GM18861 (cell line): ENCODE measurements around the gene GLG1.
"Not testable (repeated sequence)": the region's sequence is repeated elsewhere in the genome, so short reads cannot be mapped to it uniquely, and the experiment has no call there.

Source experiments
- ATAC-seq: cut with Tn5 transposase; IDR thresholded peaks from one replicate; pipeline ENCODE4 v1.9.1; 2021; ENCODE audit not compliant: unreplicated experiment

Gene GLG1

DNA sequence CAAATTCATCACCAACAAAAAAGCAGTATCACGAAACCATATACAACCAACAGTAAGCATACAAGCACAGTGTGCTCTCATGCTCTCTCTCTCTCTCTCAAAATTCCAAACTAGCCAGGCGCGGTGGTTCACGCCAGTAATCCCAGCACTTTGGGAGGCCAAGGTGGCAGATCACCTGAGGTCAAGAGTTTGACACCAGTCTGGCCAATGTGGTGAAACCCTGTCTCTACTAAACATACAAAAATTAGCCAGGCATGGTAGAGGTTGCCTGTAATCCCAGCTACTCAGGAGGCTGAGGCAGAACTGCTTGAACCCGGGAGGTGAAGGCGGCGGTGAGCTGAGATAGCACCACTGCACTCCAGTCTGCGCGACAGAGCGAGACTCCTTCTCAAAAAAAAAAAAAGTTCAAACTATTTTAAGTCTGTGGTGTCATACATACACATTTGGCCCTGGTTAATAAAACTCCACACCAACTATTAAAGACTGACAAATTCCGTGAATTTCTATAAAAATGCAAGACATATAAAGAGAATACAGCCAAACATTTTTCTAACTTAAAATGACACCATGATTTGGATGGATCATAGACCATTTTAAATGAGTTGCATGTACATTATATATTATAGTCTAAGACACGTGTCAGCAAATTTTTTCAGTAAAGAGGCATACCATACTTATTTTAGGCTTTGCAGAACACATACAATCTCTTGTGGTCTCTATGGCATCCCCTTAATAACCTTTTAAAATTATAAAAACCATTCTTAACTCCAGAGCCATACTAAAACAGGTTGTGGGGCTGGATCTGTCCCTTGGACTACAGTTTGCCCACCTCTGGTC, 30.9 kb downstream of the GLG1 start:
- no peak for ATAC-seq

DNA sequence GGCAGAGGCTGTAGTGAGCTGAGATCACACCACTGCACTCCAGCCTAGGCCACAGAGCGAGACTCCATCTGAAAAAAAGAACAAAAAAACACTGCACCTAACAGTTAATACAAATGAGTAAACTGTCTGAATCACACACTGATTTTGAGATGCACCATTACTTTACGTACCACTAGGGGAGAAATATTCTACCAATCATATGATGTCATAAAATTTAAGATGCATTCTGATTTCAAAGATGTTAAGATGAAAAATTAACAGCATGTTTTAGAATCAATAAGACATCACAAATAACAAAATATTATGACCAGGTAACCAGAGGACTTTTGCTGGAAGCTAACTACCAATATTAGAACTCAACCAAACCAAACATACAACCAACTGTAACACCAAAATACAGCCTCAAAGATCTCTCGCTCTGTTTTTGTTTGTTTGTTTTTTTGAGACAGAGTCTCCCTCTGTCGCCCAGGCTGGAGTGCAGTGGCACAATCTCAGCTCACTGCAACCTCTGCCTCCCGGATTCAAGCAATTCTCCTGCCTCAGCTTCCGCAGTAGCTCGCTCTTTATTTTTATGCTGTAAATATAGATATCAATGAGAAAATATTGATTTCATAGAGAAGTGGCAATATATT, 31.6 kb downstream of the GLG1 start:
- ATAC-seq: no peak

DNA sequence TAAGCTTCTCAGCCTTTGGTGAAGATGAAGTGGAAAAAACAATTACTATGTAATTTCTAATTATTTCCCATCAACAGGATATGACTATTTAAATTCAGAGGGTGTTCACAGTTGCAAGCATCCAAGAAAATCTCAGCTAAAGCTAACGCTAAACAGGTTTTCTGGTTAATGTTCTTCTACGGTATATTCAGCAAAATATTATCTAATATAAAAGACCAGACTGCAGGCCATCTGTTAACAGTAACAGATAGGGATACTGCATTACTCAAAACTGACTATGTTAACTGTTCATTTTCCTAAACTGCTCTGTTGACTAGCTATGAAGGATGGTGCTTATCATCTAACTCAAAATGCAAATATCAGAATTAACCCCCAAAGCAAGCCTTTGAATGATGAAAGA, 32.8 kb downstream of the GLG1 start:
- ATAC-seq: no peak

DNA sequence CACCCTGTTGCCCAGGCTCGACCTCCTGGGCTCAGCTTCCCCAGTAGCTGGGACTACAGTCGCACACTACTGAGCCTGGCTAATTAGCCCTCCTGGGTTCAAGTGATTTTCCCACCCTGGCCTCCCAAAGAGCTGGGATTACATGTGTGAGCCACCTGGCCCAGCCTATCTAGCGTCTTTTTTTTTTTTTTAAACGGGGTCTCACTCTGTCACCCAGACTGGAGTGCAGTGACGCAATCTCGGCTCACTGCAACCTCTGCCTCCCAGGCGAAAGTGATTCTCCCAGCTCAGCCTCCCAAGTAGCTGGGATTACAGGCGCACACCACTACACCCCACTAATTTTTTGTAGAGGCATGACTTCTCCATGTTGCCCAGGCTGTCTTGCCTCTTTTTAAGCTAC, 33.3 kb downstream of the GLG1 start:
- ATAC-seq: no peak

DNA sequence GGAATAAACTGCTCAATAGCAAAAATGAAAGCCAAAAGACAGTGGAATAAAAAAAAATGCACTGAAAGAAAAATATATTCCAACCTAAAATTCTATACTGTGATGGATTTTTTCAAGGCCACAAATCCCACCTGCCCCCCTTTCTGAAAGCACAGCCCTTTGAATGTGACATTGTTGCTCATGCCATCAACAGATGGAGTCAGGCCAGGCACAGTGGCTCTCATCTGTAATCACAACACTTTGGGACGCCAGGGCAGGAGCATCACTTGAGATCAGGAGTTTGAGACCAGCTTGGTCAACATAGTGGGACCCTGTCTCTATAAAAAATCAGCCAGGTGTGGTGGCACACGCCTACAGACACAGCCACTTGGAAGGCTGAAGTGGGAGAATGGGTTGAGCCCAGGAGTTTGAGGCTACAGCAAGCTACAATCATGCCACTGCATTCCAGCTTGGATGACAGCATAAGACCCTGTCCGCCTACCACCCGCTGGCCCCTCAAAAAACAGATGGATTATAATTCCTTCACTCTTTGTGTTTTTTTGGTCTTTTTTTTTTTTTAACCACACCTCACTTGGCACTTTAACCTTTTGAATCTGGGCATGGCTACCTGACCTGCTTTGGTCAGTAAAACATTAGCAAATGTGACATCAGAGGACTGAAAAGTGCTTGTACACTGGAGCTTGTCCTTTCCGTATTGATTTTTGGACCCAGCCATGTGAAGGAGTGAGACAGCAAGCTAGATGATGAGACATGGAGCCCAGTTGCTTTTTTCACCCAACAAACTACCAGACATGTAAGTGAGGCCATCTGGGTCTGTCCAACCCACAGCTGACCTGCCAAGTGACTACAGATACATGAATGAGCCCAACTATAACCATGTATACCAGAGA, 36.3 kb downstream of the GLG1 start:
- no peak for ATAC-seq

DNA sequence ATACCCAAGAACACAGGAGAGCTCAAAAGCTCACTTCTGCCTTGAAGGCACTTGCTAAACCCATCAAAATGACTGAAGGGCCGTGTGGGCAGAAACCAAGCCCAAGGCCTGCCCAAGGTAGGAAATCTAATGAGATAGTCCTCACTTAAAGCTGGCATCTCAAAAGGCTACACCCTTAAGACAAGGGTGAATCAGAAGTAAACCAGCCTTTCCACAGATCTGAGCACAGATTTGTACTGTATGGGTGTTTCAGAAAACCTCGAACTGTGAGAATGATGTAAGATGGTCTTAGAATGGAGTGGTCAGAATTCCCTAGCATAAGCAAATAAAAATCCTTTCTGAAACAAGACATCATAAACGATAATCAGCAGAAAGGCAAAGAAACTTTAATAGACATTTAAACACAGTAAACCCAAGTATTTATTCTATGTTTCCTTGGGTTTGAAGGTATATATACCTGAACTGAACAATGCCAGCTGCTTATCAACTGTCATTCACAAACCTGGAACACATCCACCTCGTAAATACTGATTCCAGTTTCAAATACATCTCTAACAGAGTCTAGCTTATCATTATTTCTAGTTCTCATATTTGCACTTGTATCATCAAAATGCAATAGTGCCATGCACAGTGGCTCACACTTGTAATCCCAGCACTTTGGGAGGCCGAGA, 37.8 kb downstream of the GLG1 start:
- ATAC-seq: no peak

DNA sequence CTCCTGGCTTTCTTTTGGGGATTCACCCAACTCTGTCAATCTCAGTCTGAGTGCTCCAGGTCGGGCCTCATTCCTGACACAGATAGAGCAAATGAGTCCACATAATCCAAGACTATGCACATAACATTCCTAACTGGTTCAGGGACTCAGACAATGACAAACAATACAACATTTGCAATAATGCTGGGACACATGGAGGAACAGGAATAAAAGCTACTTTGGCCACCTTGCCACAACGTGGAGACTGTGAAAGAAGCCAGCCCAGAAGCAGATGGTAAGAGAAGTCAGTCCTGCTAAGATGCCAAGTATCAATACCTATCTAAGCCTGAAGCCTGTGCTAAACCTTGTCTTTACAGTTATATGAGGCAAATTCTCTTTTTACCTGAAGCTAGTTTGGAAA, 39.0 kb downstream of the GLG1 start:
- no peak for ATAC-seq

DNA sequence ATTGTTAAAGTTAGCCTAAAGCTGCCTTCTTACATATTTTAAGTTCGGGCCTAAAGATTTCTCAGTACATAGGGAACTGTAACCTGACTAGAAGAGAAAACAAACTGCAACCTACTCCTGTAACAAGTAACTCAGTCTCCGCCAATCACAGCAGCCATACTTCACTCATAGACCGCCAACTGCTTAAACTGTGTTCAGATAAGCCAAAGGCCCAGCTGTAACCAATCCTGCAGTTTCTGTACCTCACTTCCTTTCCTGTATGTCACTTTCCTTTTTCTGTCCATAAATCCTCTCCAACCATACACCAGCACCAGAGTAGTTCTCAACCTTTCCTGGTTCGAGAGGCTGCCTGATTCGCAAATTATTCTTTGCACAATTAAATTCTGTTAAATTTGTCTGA, 41.5 kb downstream of the GLG1 start:
- no peak for ATAC-seq

DNA sequence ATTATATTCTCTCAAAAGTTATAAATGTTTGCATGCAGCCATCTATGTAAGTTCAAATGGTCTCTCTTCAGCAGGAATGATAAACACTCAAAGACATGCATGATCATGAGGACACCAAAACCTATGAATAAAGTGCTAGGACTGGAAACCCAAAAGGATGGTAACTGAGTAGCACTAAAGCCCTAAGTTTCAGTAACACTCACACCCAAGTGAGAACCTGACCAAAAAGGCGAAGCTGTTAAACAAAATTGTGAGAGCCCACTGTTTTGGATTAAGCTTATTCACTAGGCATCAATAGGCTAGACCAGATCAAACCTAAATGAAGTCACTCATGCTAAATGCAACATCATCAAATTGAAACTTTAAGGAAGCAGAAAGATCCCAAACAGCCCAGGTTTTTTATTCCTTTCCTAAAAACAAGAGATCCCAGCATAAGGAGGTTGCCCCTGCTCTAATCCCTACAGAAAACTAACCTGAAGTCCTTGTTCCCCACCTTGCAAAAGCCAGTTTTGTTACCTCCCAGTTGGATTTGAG, 42.4 kb downstream of the GLG1 start:
- ATAC-seq: no peak

DNA sequence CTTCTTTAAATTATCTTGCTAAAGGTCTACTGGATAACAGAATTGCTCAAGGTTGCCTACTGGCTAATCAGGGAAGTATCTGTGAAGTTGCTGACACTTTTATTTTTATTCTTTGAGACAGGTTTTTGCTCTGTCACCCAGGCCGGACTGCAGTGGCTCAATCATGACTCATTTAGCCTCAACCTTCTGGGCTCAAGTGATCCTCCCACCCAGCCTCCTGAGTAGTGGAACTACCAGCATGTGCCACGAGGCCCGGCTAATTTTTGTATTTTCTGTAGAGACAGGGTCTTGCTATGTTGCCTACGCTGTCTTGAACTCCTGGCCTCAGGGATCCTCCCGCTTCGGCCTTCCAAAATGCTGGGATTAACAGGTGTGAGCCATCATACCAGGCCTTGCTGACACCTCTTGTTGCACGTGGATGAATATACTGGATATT, 43.1 kb downstream of the GLG1 start:
- no peak for ATAC-seq

DNA sequence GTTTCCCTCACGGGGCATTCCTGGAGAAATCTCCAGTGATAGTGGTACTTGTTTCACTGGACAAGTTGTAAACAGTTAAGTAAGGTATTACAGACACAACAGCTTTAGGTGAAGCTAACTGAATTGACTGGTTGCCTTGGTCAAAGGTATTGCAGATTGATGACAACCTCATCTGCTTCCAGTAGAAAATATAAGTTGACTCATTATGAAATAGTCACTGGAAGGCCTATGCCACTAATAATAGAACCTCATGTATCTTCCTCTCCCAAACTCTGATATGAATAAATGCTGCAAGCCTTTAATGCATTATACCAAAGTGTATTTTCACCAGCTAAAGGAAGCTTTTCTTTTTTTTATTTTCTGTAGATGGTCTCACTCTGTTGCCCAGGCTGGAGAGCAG, 44.8 kb downstream of the GLG1 start:
- no peak for ATAC-seq

DNA sequence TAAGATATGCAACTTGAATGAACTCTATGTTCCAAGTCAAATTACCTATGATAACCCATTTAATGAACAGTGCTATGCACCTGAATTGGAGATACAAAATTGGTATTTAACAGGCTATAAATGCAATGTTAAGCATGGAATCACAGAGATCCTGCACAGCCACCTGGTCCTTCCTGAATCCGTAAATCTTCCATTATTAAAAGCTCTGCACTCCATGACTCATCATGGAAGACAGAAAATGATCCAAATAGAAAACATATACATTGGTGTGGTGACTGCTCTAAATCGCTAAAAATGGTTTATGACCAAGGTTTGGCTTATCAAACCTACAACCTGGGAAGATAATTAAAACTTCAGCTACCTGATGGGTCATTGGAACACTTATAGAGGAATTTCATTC, 45.3 kb downstream of the GLG1 start:
- ATAC-seq: no peak

DNA sequence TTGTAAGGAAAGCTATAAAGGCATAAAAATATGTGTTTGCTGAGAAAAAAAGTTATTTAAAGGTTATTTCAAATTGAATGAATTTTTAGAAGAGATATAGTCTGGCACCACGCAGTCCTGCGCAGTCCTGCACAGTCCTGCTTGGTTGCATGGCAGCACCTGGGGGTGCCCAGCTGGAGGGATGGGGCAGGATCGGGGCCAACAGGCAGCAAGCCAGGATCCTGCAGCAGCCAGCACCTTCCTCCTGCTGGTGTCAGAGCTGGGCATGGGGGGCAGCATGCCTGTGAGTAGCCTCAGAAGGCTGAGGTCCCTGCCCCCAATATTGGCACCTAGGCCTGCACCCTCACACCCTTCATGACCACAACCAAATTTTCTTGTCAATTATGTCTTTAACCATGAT, 46.0 kb downstream of the GLG1 start:
- ATAC-seq: no peak

DNA sequence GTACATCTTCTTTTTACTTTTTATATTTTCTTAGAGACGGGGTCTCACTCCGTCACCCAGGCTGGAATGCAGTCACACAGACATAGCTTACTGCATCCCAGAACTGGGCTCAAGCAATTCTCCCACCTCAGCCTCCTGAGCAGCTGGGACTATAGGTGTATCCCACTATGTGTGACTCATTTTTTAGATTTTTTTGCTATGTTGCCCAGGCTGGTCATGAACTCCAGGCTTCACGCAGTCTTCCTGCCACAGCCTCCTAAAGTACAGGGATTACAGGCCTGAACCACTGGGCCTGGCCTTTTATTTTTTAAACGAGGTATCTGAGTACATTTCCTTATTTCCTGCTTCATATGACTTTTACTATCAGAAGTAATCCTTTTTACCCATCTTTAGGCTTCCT, 48.0 kb downstream of the GLG1 start:
- no peak for ATAC-seq

DNA sequence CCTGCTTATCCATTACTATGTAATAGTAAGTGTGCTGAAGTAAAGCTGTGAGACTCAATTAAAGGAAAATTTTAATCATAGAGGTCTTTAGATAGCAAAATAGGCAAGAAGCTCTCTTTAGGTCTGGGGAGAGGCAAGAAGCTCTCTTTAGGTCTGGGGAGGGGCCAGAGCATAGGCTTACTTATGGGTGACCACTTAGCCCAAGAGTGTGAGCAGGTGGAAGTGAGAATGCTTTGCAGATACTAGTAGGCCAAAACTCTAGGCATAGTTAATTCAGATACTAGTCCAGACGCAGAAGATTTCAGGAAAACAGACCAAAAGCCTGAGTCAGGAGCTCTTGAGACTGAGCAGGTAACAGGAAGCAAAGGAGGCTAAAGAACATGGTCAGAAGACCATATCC, 49.6 kb downstream of the GLG1 start:
- ATAC-seq: no peak

DNA sequence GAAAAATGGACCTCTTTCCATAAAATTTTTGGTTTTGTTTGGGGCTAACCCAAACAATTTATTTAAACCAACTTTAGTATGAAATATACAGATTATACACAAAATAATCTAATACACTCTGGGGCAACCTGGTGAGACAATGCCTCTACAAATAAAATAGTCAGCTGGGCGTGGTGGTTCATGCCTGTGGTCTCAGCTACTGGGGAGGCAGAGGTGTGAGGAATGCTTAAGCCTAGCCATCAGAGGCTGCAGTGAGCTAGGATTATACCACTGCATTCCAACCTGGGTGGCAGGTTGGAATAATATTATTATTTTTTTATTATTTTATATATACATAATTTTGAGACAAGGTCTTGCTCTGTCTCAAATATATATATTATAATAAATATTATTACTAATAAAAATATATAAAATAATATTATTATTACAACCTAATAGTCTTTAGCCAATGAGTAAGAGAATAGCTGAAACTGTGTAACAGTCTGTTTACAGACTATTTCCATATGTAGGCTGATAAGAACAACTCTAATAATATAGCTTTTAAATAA, 50.5 kb downstream of the GLG1 start:
- no peak for ATAC-seq

DNA sequence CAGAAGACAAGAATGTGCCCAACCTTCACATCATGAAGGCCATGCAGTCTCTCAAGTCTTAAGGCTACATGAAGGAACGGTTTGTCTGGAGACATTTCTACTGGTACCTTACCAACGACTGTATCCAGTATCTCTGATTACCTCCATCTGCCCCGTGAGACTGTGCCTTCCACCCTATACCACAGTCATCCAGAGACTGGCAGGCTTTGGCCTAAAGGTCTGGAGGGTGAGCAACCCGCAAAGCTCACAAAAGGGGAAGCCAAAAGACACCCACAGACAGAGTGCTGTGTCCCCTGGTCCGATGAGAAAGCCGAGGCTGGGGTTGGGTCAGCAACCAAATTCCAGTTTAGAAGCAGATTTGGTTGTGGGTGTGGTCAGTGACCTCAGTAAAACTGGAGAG, 54.6 kb downstream of the GLG1 start:
- not testable (repeated sequence) for ATAC-seq

DNA sequence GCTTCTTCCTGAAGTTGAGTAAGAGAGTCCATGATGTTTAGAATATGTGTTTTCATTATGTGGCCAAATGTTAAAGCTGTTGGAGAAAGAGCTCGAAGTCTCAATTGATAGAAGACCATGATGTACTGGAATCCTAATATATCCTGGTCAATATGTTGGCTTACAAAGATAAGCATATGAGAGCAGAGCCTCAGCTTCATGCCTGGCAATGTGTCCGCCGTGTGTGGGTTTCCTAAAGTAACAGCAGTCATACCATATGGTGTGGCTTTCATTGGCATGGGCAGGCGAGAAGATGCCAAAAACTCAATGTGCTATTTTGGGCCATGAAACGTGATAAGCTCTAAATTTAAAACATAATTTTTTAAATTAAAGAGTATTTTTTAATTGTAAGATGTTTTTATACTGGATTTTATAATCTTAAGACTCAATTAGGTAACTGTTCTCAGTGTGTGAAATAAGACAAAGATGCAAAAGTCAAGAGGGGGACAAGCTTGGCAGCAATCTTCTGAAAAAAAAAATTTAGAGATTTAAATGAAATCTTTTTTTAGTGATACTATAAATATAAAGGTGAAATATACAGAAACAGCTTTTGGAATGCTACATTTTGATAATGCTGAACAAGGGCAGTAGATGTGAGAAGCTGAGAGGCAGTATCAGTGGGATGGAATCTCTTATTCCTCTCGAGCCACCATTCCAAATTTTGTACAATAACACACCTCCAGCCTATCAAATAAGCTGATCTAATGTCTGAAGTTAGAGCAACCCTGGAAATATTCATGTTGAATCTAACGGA, 56.5 kb downstream of the GLG1 start:
- not testable (repeated sequence) for ATAC-seq

DNA sequence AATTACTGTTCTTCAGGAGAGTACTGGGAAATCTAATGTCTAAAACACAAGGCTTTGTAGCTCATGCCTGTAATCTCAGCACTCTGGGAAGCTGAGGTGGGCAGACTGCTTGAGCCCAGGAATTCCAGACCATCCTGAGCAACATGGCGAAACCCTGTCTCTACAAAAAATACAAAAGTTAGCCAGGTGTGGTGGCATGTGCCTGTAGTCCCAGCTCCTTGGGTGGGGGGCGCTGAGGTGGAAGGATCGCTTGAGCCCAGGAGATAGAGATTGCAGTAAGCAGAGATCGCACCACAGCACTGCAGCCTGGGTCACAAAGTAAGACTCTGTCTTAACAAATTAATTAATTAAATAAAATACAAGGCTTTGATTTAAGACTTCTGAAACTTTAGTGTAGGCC, 60.8 kb downstream of the GLG1 start:
- ATAC-seq: not testable (repeated sequence)
